Esophagus squamous epithelium (tissue), 5 donors: ENCODE measurements around the gene SLC38A4. TPM values are rescaled to one million over a fixed set of nuclear protein-coding genes. Genes with fewer than 3 reads are reported as not detected.
A peak's percentile ranks its signal among the peaks of the same experiment; 100 is the strongest.

ENCODE experiments used
- DNase-seq: peaks from one replicate; lab custom pipeline; 2025; lab: John Stamatoyannopoulos, UW
- H3K27ac ChIP-seq, 4 donors: fragments of 200-600 bp; sonication (generic); one replicate each; pipeline ENCODE4 v1.5.1; 2016 to 2019; ENCODE audit warnings: mild to moderate bottlenecking in 1 of 4
- H3K27me3 ChIP-seq, 4 donors: fragments of 200-600 bp; sonication (generic); 1 replicate in 3 of 4; 2 replicates in 1 of 4; pipeline versions ENCODE4 v1.5.1 to v1.6.0; 2017 to 2021; ENCODE audit warnings: antibody characterized with exemption in 1 of 4
- H3K36me3 ChIP-seq, 3 donors: fragments of 200-600 bp; sonication (generic); one replicate each; pipeline ENCODE4 v1.5.1; 2016 to 2019
- H3K4me1 ChIP-seq, 3 donors: fragments of 200-600 bp; sonication (generic); one replicate each; pipeline ENCODE4 v1.5.1; 2017 to 2019
- H3K4me3 ChIP-seq, 4 donors: fragments of 200-600 bp; sonication (generic); 1 replicate in 3 of 4; 2 replicates in 1 of 4; pipeline ENCODE4 v1.5.1; 2016 to 2019; ENCODE audit warnings: mild to moderate bottlenecking in 2 of 4, moderate library complexity in 1 of 4
- H3K9me3 ChIP-seq, 3 donors: fragments of 200-600 bp; sonication (generic); one replicate each; pipeline ENCODE4 v1.5.1; 2016 to 2019
- CTCF ChIP-seq, 6 experiments: fragments of 450-650 bp in 4 of 6; fragments of 200-600 bp in 2 of 6; sonication (generic) in 2 of 6; IDR thresholded peaks; one replicate each; pipeline ENCODE4 v1.5.1; 2016 to 2019; ENCODE audit warnings: antibody characterized with exemption in 6 of 6, mild to moderate bottlenecking in 4 of 6, moderate library complexity in 4 of 6
- POLR2A ChIP-seq, 4 donors: fragments of 450-650 bp; IDR thresholded peaks; one replicate each; pipeline ENCODE4 v1.6.1; 2017; ENCODE audit warnings: antibody characterized with exemption in 4 of 4, mild to moderate bottlenecking in 4 of 4, moderate library complexity in 3 of 4
- WGBS, 2 donors: methylation state at CpG; one replicate each; pipeline ENCODE4 v1.1.5; 2018; 5-methylcytosine and 5-hydroxymethylcytosine counted together
- intact Hi-C: fragments of 100-400 bp; cut with DNase I; formaldehyde crosslinking; loops from one replicate; pipeline ENCODE4 v1.15.0; 2022
- total RNA-seq, 4 donors: library from RNA; depleted of rRNA; stranded (reverse); fragments of >200 nt; gene quantifications; one replicate each; pipeline ENCODE4 v1.1.0, GENCODE V29; 2016
- donor health status: DM: yes; HTN: yes; CAD: no.

The SLC38A4 gene, protein sequence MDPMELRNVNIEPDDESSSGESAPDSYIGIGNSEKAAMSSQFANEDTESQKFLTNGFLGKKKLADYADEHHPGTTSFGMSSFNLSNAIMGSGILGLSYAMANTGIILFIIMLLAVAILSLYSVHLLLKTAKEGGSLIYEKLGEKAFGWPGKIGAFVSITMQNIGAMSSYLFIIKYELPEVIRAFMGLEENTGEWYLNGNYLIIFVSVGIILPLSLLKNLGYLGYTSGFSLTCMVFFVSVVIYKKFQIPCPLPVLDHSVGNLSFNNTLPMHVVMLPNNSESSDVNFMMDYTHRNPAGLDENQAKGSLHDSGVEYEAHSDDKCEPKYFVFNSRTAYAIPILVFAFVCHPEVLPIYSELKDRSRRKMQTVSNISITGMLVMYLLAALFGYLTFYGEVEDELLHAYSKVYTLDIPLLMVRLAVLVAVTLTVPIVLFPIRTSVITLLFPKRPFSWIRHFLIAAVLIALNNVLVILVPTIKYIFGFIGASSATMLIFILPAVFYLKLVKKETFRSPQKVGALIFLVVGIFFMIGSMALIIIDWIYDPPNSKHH
- 1 to 10 TPM; 1.0 to 2.4 (median 2.1) TPM for total RNA-seq

- Histone ChIP-seq H3K36me3 (no peaks in the 10 kb centered on the region), H3K27ac (no peak within 1 kb of the TSS), H3K4me1 (peaks cover 4 to 20% (median 11%) of the 10 kb centered on the region in 3 donors), H3K27me3 (peaks cover 0 to 31% (median 0%) of the 10 kb centered on the region in 4 donors), H3K4me3 (peak within 1 kb of the TSS in 3 of 4 donors; percentile 31 to 51 (median 32)), H3K9me3 (no peaks in the 10 kb centered on the region)
- TF ChIP-seq CTCF (IDR thresholded peaks at IDR 0.05) (peak in 1 of 6 experiments; percentile 19), POLR2A (IDR thresholded peaks at IDR 0.05) (no peak)
- WGBS, 2 donors: 9 to 16% methylated on average over 27 to 29 of the region's 29 CpGs
- no peak for DNase-seq
- intact Hi-C loops: no loop called here
These were observed at the start of gene SLC38A4 for GRCh38 chr12:46825591-46826414. SLC38A4 (minus strand) TSS chr12:46825997; CDS start chr12:46793071, 32,926 bp downstream.

DNA sequence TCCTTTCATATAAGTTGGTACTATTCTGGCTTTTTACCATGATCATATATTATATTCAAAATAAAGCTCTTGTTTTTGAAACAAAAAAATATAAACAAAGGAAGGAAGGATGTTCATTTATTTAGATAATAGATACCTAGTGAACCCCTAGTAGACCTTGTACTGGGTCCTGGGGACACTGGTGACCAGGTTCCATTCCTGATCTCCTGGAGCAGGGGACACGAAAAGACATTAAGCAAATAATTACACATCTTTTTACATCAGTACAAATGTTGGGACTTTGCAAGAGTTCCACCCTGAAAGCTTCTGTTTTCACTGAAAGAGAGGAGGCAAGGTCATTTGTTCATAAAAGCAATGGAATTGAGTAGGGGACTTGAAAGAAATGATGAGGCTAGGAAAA, 49.3 kb upstream of the SLC38A4 start:
- H3K36me3 ChIP-seq: no peaks in the 10 kb centered on the region

DNA sequence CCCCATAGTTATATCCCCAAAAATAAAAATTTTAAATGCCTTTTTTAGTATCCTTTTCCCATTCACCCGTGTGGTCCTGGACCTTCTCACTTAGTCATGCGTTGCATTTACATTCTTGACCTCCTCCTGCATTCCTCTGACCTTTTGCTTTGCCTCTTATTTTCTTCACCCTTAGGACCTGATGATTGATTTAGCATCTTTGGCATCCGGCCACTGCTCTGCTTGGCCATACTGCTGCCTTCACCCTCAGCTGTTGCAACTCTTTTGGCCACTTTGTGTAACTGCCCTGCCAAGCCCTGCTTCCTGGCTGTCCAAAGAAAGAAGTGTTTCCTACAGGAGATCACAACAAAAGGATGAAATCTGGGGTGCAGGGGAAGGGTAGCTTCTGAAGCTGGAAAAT, 48.8 kb upstream of the SLC38A4 start:
- TF ChIP-seq POLR2A (IDR thresholded peaks at IDR 0.05) (no peak), CTCF (IDR thresholded peaks at IDR 0.05) (no peak)
- Histone ChIP-seq H3K4me3 (no peak overlapping the region), H3K27ac (no peak overlapping the region), H3K27me3 (no peaks in the 10 kb centered on the region), H3K9me3 (peaks cover 0 to 15% (median 0%) of the 10 kb centered on the region in 3 donors), H3K36me3 (no peaks in the 10 kb centered on the region), H3K4me1 (no peaks in the 10 kb centered on the region)
- intact Hi-C loops: no loop called here
- no peak for DNase-seq
- 77 to 84% methylated on average over 3 of the region's 3 CpGs for WGBS, 2 donors

More for the DNA sequence above, 49.3 kb upstream of the SLC38A4 start:
- no peaks in the 10 kb centered on the region for H3K4me1 ChIP-seq
- no peak for DNase-seq
- peaks cover 0 to 15% (median 0%) of the 10 kb centered on the region in 3 donors for H3K9me3 ChIP-seq
- intact Hi-C loops: no loop called here
- no peak overlapping the region for H3K27ac ChIP-seq
- H3K4me3 ChIP-seq: no peak overlapping the region
- 64 to 78% methylated on average over 1 of the region's 1 CpG for WGBS, 2 donors
- H3K27me3 ChIP-seq: no peaks in the 10 kb centered on the region
- no peak for TF ChIP-seq CTCF (IDR thresholded peaks at IDR 0.05)
- no peak for TF ChIP-seq POLR2A (IDR thresholded peaks at IDR 0.05)

DNA sequence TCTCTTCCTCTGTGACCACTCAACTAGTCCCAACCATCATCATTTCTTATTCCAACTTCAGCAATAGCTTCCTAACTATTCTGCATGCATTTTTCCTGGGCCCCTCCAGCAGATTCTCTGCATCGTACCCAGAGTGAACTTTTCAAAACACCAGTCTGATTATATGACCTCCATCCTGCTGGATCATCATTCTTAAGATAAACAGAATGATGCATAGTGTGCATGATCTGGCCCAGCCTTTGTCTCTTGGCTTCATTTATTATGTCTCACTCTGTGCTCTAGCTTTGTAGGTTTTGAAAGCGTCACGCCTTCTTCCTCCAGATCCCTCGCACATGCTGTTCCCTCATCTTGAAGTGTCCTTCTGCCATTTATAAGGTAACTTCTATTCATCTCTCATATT, 46.3 kb upstream of the SLC38A4 start:
- Histone ChIP-seq H3K27me3 (no peaks in the 10 kb centered on the region), H3K9me3 (peaks cover 0 to 9% (median 0%) of the 10 kb centered on the region in 3 donors), H3K27ac (no peak overlapping the region), H3K36me3 (no peaks in the 10 kb centered on the region), H3K4me3 (no peak overlapping the region), H3K4me1 (no peaks in the 10 kb centered on the region)
- no peak for DNase-seq
- 68 to 80% methylated on average over 4 of the region's 4 CpGs for WGBS, 2 donors
- TF ChIP-seq POLR2A (IDR thresholded peaks at IDR 0.05): no peak
- no peak for TF ChIP-seq CTCF (IDR thresholded peaks at IDR 0.05)
- intact Hi-C loops: no loop called here
